Lower leg skin (tissue), 3 donors: ENCODE results near the gene CCNYL1.

Experiments
- POLR2A ChIP-seq, 2 donors: fragments of 450-650 bp; IDR thresholded peaks; one replicate each; pipeline ENCODE4 v1.6.1; 2016 to 2017; ENCODE audit warnings: antibody characterized with exemption in 2 of 2, mild to moderate bottlenecking in 1 of 2, moderate library complexity in 1 of 2
- TF ChIP-seq, protein P1 (sequence below), 3 donors: fragments of 450-650 bp; IDR thresholded peaks; one replicate each; pipeline ENCODE4 v1.5.1; 2016; ENCODE audit warnings: antibody characterized with exemption in 3 of 3, mild to moderate bottlenecking in 3 of 3, moderate library complexity in 2 of 3

DNA sequence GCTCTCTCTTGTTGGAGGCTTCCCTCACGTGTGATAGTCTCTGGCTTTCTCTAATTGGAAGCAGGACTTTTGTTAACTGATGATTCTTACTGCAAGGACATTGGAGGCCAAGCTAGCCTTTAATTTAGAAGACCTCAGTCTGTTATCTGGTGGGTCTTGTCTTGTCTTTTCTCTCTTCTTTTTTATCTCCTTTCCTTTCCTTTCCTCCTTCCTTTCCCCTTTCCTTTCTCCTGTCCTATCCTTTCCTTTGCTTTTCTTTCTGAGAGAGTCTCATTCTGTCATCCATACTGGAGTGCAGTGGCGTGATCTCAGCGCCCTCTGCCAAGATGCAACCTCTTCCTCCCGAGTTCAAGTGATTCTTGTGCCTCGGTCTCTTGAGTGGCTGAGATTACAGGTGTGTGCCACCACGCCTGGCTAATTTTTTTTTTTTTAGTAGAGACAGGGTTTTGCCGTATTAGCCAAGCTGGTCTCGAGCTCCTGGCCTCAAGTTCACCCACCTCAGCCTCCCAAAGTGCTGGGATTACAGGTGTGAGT lies 18.1 kb downstream of the CCNYL1 start:
- TF ChIP-seq, protein P1, sequence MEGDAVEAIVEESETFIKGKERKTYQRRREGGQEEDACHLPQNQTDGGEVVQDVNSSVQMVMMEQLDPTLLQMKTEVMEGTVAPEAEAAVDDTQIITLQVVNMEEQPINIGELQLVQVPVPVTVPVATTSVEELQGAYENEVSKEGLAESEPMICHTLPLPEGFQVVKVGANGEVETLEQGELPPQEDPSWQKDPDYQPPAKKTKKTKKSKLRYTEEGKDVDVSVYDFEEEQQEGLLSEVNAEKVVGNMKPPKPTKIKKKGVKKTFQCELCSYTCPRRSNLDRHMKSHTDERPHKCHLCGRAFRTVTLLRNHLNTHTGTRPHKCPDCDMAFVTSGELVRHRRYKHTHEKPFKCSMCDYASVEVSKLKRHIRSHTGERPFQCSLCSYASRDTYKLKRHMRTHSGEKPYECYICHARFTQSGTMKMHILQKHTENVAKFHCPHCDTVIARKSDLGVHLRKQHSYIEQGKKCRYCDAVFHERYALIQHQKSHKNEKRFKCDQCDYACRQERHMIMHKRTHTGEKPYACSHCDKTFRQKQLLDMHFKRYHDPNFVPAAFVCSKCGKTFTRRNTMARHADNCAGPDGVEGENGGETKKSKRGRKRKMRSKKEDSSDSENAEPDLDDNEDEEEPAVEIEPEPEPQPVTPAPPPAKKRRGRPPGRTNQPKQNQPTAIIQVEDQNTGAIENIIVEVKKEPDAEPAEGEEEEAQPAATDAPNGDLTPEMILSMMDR (IDR thresholded peaks at IDR 0.05) = no peak
- no peak for TF ChIP-seq POLR2A (IDR thresholded peaks at IDR 0.05)
